HG02943 (cell line): ENCODE measurements around the gene MFNG.

Experiments used
- ATAC-seq: cut with Tn5 transposase; IDR thresholded peaks from one replicate; pipeline ENCODE4 v1.9.1; 2021; ENCODE audit warnings: mild to moderate bottlenecking, low read depth, moderate library complexity; ENCODE audit not compliant: unreplicated experiment

Gene MFNG

DNA sequence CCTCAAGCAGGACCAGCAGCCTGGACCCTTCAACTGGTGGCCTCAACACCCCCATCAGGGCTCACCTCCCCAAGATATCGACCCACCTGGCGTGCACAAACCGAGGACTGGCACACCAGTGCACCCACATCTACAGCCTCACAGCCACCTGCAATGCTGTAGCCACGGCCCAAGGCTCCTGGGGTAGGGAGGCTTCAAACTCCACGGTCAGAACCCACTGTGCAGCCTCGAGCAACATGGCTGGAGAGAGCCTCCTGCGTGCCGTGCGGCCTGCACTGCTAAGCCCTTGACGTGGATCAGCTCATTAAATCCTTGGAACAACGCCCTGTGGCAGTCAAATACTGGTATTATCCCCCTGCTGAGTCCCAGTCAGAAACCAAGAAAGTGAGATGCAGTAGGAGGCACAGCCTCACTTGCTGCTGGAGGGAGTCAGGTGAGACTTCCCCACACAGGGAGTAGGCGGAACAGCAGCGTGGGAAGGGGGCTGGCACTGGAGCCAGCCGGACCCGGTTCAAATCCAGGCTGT, 28.4 kb upstream of the MFNG start:
- ATAC-seq = no peak

DNA sequence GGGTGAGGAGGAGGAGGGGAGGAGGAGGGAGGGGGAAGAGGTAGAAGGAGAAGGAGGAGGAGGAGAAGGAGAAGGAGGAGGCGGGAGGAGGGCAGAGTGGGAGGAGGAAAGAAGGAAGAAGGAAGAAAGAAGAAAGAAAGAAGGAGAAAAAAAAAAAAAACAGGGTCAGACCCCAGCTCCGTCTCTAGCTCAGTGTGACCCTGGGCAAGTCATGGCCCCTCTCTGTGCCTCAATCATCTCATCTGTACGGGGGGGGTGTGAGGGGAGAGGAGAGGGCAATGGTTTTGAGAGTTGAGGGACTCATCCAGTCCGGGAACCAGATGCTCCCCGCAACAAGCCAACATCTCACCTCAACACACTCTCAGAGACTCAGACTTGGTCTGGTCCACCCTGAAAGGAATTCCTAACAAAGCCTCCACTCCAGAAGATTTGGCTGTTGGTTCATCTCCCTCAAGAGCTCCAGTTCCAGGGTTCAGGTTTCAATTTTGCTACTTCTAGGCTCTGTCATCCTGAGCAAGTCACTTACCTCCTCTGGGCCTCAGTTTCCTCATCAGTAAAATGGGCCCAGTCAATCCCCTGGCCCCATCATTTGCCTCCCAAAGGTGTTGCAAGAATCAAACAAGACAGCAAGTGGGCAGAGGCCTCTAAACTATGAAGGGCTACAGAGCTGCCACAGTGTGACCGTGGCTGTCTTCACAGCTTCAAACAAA, 25.4 kb upstream of the MFNG start:
- no peak for ATAC-seq

DNA sequence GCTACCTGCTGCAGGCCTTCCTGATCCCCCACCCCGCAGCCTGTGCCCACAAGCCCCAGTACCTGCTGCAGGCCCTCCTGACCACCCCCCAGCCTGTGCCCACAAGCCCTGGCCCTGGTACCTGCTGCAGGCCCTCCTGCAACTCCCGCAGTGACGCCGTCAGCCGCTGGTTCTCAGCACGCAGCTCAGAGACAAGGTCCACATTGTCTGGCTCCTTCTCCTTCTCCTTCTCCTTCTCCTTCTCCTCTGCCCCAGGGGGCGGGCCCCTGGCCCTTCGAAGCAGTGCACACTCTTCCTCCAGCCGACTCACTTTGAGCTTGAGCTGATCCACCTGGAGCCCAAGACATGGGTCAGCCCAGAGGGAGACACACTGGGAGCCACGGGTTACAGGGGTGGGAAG, 23.9 kb upstream of the MFNG start:
- no peak for ATAC-seq

DNA sequence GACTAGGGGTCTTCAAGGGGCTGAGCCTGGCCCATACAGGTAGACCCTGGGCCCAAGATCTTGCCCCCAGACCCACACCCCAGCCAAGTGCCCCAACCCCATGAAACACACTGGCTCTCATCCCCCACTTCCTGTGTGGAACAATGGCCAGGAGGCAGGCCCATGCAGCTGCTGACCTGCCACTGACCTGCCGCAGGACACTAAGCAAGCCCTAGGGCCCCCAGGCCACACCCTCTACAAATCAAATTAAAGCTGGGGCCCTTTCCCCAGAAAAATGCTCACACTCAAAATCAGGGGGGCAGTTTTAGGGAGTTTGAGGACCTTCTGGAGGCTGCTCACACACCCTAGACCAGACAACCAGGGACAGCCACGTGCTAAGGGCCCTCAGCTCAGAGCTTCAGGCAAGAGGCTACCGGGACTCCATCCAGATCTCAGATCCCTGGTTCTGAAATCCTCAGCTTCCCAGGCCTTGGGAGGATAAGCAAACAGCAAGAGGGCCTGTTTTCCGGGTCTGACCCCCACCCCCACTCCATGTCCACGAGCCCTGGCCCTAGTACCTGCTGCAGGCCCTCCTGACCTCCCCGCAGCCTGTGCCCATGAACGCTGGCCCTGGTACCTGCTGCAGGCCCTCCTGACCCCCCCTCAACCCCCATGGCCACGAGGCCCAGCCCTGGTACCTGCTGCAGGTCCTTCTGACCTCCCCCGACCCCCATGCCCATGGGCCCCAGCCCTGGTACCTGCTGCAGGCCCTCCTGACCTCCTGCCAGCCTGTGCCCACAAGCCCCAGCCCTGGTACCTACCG, 23.1 kb upstream of the MFNG start:
- ATAC-seq = no peak

DNA sequence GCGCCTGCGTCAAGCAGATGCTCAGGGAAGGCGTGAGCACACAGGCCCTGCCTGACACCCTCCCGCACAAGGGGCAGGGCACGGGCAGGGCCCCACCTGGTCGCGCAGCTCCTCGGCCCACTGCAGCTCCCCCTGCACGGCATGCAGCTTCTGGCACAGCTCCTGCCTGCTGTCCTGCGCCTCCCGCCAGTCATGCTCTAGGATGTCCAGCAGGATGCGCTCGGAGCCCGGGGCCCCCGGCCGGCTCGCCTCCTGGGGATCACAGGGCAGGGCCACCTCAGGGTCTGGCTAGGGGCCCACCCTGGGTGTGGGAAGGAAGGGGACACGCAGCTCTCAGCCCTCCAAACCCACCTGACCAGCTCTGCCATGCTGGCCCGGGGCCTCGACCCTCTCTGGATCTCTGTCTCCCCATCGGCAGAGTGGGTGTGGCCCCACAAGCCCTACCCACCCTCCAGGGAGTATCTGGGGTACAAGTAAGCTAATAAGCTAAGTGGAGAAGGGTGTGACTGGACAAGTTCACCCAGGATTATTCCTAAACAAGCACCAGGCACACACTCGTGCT, 22.3 kb upstream of the MFNG start:
- ATAC-seq = no peak

DNA sequence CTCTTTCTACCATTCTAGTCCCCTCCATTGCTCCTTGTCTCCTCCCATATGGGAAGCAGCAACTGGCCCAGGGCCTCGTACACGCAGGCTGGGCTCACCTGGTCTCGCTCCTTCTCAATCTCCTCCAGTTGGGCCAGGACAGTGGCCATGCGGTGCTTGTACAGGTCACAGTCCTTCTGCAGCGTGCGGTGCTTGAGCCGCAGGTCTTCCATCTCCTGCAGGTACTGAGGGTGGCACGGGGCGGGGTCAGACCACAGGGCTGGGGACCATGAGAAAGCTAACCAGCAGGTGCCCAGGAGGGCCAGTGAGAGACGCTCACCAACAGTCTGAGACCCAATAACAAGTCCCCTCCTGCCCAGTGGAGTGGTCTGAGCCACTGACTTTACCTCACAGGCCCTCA, 21.5 kb upstream of the MFNG start:
- no peak for ATAC-seq

DNA sequence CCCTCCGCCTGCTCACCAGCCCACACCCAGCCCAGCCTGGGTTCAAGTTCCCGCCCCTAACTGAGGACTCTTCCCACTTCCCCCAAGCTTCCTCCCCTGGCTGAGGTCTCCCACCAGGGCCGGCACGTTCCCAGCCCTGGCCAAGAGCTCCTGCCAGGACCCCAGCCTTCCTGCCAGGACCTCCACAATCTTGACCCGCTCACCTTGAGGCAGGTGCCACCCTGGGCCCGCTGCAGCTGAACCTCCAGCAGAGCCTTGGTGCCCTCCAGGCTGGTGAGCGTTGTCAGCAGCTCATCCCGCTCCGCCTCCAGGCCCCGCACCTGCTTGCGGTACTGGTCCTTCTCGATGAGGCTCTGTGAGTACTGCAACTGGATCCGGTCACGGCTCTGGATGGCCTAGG, 19.8 kb upstream of the MFNG start:
- ATAC-seq = no peak

DNA sequence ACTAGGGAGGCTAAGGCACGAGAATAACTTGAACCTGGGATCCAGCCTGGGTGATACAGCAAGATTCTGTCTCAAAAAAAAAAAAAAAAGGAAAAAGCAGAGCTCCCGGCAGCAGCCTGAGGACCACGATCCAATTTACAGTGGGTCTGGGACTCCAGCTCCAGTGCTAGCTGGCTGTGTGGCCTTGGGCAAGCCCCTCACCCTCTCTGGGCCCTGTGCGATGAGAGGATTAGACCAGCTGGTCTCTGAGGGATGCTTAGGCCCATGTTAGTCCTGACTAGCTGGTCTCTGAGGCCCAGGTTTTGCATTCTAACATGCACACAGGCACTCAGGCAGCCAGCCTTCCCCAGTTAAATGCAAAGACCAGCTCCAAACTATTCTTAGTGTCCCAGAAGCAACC, 19.4 kb upstream of the MFNG start:
- no peak for ATAC-seq

DNA sequence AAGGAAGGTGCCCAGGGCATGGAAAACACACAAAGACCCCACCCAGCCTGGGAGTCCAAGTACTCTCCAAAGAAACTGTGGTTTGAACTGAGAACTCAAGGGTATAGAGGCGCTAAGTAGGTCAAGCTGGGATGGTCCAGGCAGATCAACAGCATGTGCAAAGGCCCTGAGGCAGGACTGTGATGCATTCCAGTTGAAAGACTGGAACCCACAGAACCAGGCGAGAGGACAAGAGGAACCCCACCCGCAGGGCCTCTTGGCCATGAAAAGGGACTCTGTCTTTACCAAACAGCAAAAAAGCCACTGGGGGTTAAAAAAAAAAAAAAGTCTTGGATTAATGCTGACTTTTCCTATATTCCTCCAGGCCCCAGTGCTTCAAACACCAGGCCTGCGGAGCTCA, 18.8 kb upstream of the MFNG start:
- no peak for ATAC-seq

DNA sequence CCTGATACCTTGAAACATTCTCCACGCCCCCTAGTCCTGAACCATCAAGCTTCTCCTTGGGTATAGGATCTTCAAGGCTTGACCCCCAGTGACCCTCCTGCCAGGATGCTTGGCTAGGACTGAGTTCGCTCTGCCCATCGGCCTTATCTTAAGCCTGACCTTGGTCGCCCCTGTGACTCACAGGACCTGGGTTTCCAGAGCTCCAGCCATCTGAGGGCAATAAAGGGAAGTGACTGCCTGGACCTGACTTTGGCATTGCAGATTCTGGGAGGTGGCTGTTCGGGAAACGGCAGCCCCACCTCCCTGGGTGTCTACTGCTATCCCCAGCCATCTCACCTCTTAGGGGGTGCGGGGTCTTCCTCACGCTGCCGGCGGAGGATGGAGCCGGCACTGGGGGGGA, 17.7 kb upstream of the MFNG start:
- ATAC-seq = no peak

DNA sequence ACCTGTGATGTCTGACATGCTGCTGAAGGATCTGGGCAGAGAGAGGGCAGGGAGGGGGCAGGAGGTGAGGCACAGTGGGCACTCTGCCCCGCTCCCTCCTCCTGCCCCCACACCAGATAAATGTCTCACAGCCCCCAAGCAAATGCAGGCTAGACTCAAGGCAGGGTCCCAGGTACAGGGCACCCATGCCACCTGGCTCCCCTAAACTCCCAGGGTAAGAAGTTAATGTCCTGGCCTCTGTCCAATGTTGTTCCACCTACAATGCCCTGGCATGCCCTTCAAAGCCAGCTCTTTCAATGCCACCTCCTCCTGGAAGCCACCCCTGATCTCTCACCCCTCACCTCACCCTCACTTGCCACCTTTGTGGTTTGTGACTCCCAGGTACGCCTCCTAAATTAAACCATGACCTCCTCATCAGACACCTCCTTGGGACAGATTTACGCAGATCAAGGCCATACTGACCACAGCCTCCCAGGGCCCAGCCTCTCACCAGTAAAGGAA, 17.0 kb upstream of the MFNG start:
- ATAC-seq = no peak

DNA sequence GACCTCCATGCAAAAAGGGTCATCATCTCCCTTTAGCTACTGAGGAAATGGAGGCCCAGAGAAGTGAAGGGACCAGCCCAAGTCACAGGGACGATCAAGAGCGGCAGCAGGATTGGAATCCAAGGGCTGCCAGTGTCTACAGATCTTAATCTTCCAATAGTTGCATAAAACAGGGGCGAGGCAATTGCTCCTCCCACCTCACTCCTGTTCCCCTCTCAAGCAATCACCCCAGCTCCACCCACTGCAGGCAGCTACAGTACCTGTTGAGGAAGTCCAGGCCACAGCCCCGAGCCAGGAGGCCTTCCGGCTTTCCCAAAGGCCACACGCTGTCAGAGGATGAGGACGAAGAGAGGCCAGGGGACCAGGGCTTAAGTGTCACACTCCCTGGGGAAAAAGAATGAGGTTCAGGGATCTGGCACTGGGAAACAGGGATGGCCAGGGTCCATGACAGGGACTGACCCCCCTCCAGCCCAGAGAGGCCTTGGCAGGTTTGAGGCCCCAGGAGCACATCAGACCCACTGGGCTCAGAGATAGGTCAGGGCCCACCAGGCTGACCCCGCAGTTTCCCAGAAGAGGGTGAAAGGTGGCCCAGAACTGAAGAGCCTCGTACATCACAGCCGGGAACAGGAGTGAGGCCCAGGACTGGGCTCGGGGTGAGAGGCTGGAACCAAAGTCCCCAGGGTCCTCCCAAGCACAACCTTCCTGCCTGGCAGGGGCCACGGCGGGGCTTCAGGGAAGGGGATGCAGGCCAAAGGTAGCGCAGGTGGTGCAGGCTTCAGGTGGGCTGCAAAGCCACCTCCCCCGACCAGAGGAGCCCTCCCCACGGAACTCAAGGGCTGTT, 16.4 kb upstream of the MFNG start:
- no peak for ATAC-seq

DNA sequence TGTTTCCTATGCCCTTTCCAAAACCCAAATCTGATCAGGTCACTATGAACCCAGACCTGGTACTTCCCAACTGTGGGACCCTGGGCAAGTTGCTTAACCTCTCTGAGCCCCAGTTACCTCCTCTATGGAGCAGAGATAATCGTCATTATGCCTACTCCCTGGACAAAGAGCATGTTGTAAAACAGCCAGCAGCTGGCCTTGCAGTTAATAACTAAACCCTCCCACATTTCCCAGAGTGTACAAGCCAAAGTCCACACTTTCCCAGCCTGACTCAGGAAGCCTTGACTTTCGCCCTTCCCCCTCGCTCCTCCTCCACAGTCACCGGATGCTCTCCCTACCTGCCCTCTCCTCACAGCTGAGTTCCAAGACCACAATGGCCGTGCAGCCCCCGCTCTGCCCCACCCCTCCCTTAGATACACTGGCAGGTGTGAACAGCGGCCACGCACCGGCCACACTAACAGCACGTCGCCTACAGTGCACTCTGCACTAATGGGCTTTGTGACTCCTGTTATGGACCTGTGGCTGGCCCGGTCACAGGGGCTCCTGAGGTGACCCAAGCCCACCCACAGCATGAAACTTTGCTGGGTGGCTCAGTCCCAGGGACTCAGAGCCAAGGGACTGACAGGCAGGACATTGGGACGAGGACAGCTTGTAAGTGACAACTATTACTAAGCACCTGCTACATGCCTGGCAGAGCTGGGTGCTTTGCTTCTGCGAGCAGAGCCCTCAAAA, 15.6 kb upstream of the MFNG start:
- no peak for ATAC-seq

DNA sequence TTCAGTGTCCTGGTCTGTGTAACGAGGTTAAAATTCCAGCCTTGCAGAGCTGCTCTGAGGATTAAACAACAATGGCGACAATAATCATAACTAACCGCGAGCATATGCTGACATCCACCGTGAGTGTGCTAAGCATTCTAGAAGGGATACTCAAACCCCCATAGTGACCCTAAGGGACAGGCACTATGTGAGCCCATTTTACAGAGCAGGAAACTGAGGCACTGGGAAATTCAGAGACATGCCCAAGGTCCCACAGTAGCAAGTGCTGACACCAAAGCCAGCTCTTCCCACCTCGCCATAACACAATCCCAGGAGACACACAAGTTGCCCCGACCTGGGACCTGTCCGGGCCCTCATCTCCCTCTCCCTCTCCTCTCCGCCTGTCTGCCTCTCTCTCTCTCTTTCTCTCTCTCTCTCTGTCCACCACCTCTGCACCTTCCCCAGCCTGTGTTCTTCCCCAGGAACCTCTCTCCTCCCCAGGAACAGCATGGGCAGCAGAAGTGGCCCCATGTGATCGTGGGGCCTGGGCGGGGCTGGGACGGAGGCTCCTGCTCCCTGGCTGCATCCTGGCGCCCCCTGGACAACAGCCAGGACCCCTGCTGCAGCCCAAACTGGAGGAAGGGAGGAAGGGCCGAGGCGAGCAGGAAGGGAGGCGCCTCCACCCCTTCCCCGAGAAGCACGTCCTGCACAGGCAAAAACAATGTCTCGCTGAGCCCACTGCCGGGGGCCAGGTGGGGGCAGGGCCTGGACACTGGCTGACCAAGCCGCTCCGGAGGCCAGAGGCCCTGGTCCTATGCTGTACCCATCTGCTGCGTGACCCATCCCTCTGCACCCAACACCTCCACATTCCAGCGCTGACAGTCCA, 14.8 kb upstream of the MFNG start:
- ATAC-seq = no peak

DNA sequence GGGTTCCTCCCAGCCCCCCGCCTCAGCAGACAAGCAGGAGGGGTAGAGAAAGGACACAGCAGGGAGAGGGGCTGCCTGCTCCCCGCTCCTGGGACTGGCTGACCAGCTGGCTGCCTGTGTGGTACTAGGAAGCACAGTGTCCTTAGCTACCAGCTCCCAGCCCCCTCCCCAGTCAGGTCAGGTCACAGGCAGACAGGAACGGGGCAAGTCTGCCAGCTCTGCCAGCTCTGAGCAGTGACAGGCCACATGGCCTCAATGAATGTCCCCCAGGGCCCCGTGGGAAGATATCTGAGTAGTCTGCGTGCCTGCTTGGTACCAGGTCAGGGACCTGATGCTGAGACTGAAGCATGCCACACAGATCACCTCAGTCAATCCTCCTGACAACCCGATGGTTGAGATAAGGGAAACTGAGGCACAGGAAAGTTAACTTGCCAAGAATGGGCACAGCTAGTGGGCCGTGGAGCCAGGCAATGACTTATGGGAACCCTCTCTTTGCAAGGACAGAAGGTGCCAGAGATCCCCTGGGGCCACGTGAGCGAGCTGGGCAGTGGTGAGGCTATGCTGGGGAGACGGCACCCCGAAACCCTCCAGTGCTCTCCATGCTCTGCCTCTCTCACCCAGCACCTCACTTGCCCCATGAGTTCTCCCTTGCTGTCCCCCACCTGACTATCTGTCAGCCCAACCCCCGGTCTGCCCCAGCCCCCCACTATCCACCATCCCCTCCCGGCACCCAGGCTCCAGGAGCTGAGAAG, 13.8 kb upstream of the MFNG start:
- ATAC-seq = no peak

DNA sequence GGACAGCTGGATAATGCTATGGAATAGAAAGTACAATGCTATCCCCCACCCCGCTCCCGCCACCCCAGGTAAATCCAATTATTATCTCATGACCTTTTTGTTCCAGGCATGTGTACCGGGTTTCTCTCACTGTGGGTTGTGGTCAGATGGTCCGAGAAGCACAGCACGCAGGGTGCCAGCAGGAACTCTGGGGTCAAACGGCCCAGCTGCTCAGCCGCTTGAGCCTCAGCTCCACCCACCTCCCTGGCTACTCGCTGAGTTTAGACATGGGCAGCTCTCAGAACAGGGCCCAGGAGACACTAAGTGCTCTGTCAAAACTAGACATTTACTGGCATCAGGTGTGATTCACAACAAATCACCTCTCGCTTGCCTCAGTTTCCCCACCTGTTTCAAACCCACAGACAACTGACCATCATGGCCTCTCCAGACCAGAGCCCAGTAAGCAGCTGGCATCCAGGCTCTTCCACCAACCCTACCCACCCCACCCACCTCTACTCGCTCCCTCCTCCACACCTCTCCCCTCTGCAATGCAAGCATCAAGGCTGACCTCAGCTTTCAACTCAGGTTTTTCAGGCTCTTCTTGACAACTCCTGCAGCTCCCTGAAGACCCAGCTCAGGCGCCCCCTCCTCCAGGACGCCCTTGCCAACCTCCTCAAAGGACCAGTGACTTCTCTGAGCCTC, 13.0 kb upstream of the MFNG start:
- ATAC-seq = no peak

DNA sequence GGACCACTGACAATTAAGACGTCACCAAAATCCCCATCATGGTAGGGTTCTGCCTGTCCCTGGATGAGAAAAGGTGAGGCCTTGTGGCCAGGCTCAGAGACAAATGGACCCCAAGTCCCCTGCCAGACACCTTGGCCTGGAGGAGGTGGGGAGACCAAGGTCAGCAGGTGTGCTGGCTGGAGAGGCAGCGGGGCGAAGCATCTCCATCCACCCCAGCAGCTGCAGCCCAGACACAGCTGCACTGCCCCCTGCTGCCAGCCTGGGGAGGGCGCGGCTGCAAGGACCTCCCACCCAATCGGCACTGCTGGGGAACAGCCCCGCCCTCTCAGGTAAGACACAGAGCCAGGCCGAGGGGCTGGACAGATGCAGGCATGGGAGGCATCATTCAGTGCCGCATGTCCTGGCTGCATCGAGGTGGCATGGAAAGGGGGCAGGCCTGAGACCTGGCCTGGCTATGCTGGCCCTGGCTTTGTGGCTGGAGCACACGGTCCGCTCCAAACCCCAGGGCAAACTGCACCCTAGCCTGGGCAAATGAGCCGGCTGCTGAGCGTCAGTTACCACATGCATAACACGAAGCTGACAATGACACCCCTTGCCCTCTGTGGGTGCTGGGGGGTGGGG, 12.2 kb upstream of the MFNG start:
- no peak for ATAC-seq
